H9 (cell line): ENCODE measurements around the gene PROX1. TPM values are rescaled to one million over a fixed set of nuclear protein-coding genes. Genes with fewer than 3 reads are reported as not detected.

Experiments
- DNase-seq: peaks from one replicate; pipeline ENCODE4 v3.0.0-alpha.2; 2017
- H2AFZ ChIP-seq: one replicate; pipeline ENCODE4 v1.6.1; 2013; ENCODE audit warnings: mild to moderate bottlenecking, low read length, control low read depth, moderate library complexity
- H2AK5ac ChIP-seq: 2 replicates; pipeline ENCODE4 v1.6.1; 2013; ENCODE audit warnings: low read length, control low read depth, mixed read lengths; ENCODE audit not compliant: insufficient read length
- H2BK120ac ChIP-seq: one replicate; pipeline ENCODE4 v1.6.1; 2013; ENCODE audit warnings: low read depth, mild to moderate bottlenecking, low read length, control low read depth, inconsistent platforms; ENCODE audit not compliant: poor library complexity, severe bottlenecking
- H2BK12ac ChIP-seq: 2 replicates; pipeline ENCODE4 v1.6.1; 2013; ENCODE audit warnings: low read length, control low read depth, mixed read lengths, low read depth; ENCODE audit not compliant: insufficient read length
- H2BK15ac ChIP-seq: 2 replicates; pipeline ENCODE4 v1.6.1; 2013; ENCODE audit warnings: low read depth, low read length, control low read depth
- H2BK20ac ChIP-seq: one replicate; pipeline ENCODE4 v1.6.1; 2013; ENCODE audit warnings: low read depth, mild to moderate bottlenecking, low read length, control low read depth, inconsistent platforms; ENCODE audit not compliant: poor library complexity, severe bottlenecking
- H2BK5ac ChIP-seq: 2 replicates; pipeline ENCODE4 v1.6.1; 2013; ENCODE audit warnings: low read length, control low read depth, mixed read lengths; ENCODE audit not compliant: insufficient read length
- H3K14ac ChIP-seq: 2 replicates; pipeline ENCODE4 v1.6.1; 2013; ENCODE audit warnings: low read length, control low read depth; ENCODE audit not compliant: insufficient read depth
- H3K18ac ChIP-seq: 2 replicates; pipeline ENCODE4 v1.6.1; 2013; ENCODE audit warnings: low read depth, mild to moderate bottlenecking, mixed read lengths, low read length, control low read depth; ENCODE audit not compliant: insufficient read length
- H3K23ac ChIP-seq: 2 replicates; pipeline ENCODE4 v1.6.1; 2013; ENCODE audit warnings: low read length, control low read depth, mixed read lengths, low read depth; ENCODE audit not compliant: insufficient read length
- H3K23me2 ChIP-seq: 2 replicates; pipeline ENCODE4 v1.6.1; 2013; ENCODE audit warnings: low read depth, mild to moderate bottlenecking, mixed read lengths, low read length, control low read depth; ENCODE audit not compliant: insufficient read length, poor library complexity, severe bottlenecking
- H3K27ac ChIP-seq: 2 replicates; pipeline ENCODE4 v1.5.1; 2013; ENCODE audit warnings: low read length, control low read depth, mixed read lengths, low read depth; ENCODE audit not compliant: insufficient read length
- H3K27me3 ChIP-seq: 2 replicates; pipeline ENCODE4 v1.6.1; 2013; ENCODE audit warnings: low read length, control low read depth, inconsistent platforms; ENCODE audit not compliant: insufficient read depth
- H3K4ac ChIP-seq: 2 replicates; pipeline ENCODE4 v1.6.1; 2013; ENCODE audit warnings: low read depth, mild to moderate bottlenecking, control low read depth, inconsistent platforms, low read length, moderate library complexity
- H3K4me1 ChIP-seq: 2 replicates; pipeline ENCODE4 v1.6.1; 2013; ENCODE audit warnings: low read length, control low read depth, inconsistent platforms; ENCODE audit not compliant: insufficient read depth
- H3K4me2 ChIP-seq: 2 replicates; pipeline ENCODE4 v1.6.1; 2013; ENCODE audit warnings: low read length, control low read depth, mixed read lengths; ENCODE audit not compliant: insufficient read length, insufficient read depth
- H3K56ac ChIP-seq: 2 replicates; pipeline ENCODE4 v1.6.1; 2013; ENCODE audit warnings: low read depth, mild to moderate bottlenecking, mixed read lengths, low read length, control low read depth; ENCODE audit not compliant: insufficient read length
- H3K79me1 ChIP-seq: 2 replicates; pipeline ENCODE4 v1.6.1; 2013; ENCODE audit warnings: low read depth, mild to moderate bottlenecking, moderate library complexity, low read length, control low read depth, inconsistent platforms; ENCODE audit not compliant: insufficient read depth, poor library complexity, severe bottlenecking
- H3K79me2 ChIP-seq: 2 replicates; pipeline ENCODE4 v1.6.1; 2013; ENCODE audit warnings: low read length, control low read depth, inconsistent platforms; ENCODE audit not compliant: insufficient read depth
- H3K9ac ChIP-seq: 2 replicates; pipeline ENCODE4 v1.6.1; 2013; ENCODE audit warnings: low read length, control low read depth, mixed read lengths; ENCODE audit not compliant: insufficient read length; ENCODE audit errors: extremely low read depth
- H3K9me3 ChIP-seq: one replicate; pipeline ENCODE4 v1.6.1; 2013; ENCODE audit warnings: low read depth, low read length, inconsistent platforms; ENCODE audit not compliant: control insufficient read depth
- H3T11ph ChIP-seq: one replicate; pipeline ENCODE4 v1.6.1; 2013; ENCODE audit warnings: mild to moderate bottlenecking, low read length, control low read depth, inconsistent platforms
- H4K20me1 ChIP-seq: one replicate; pipeline ENCODE4 v1.6.1; 2013; ENCODE audit not compliant: control insufficient read depth, insufficient read length, insufficient read depth
- H4K5ac ChIP-seq: 2 replicates; pipeline ENCODE4 v1.6.1; 2013; ENCODE audit warnings: low read depth, mild to moderate bottlenecking, mixed read lengths, low read length, control low read depth; ENCODE audit not compliant: insufficient read length
- H4K8ac ChIP-seq: replicated peaks from 2 replicates; pipeline ENCODE4 v1.6.1; 2013; ENCODE audit warnings: low read length, control low read depth, mixed read lengths, low read depth; ENCODE audit not compliant: insufficient read length
- H4K91ac ChIP-seq: 2 replicates; pipeline ENCODE4 v1.6.1; 2013; ENCODE audit warnings: low read depth, mild to moderate bottlenecking, moderate library complexity, mixed read lengths, low read length, control low read depth; ENCODE audit not compliant: insufficient read length
- H3K27ac Mint-ChIP-seq, 3 experiments: 2 replicates in 2 of 3; 3 replicates in 1 of 3; pipeline ENCODE4 v1.8.0; 2020 to 2021; ENCODE audit warnings: mixed read lengths in 3 of 3, mild to moderate bottlenecking in 1 of 3, moderate library complexity in 1 of 3
- H3K27me3 Mint-ChIP-seq: 2 replicates; pipeline ENCODE4 v1.8.0; 2021; ENCODE audit warnings: low read depth, mild to moderate bottlenecking, moderate library complexity, mixed read lengths
- H3K36me3 Mint-ChIP-seq, 3 experiments: 2 replicates in 2 of 3; 3 replicates in 1 of 3; pipeline ENCODE4 v1.8.0; 2020 to 2021; ENCODE audit warnings: low read depth in 3 of 3, mixed read lengths in 3 of 3; ENCODE audit not compliant: insufficient read depth in 1 of 3
- H3K4me1 Mint-ChIP-seq, 2 experiments: 2 replicates each; pipeline ENCODE4 v1.8.0; 2020; ENCODE audit warnings: mixed read lengths in 2 of 2
- H3K4me3 Mint-ChIP-seq, 2 experiments: 2 replicates in 1 of 2; 3 replicates in 1 of 2; pipeline ENCODE4 v1.8.0; 2020 to 2021; ENCODE audit warnings: mild to moderate bottlenecking in 2 of 2, mixed read lengths in 2 of 2, moderate library complexity in 1 of 2
- H3K9me3 Mint-ChIP-seq, 2 experiments: 2 replicates in 1 of 2; 3 replicates in 1 of 2; pipeline ENCODE4 v1.8.0; 2020; ENCODE audit warnings: mild to moderate bottlenecking in 2 of 2, mixed read lengths in 2 of 2, moderate library complexity in 1 of 2
- WGBS: extraction: QIAGEN DNeasy Blood & Tissue Kit; methylation state at CpG from one replicate; pipeline ENCODE4 v1.1.7; 2013; ENCODE audit warnings: missing lambda C conversion rate, low lambda C conversion rate, mixed read lengths; ENCODE audit not compliant: insufficient read length; ENCODE audit errors: extremely low coverage; 5-methylcytosine and 5-hydroxymethylcytosine counted together
- total RNA-seq: library from RNA; stranded (reverse); gene quantifications from 2 replicates; pipeline ENCODE4 v1.2.1, GENCODE V29; 2021
- TF ChIP-seq, protein P1 (sequence below): fragments of 200-600 bp; sonication (generic); conservative IDR thresholded peaks from 3 replicates; pipeline ENCODE4 v1.8.0; 2021; ENCODE audit warnings: antibody characterized with exemption, mild to moderate bottlenecking

Gene PROX1
- total RNA-seq, 1 experiment from 2014 or later = 0.72 TPM

DNA sequence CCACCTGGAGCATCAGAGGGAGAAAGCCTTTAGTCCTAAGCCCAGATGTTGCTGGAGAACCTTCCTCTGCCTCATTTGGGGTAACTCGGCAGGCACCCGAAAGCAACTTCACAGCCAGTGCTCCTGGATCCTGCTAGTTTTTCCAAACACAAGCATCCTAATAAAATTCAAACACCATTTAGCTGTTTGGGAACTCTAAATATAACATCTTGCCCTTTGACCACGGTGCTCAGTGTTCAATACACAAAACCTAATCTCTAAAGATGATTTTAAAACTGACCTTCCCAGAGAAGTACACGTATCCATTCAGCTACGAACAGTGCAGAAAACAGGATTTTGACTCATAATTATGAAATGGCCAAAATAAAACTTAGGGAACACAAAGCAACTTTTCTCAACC lies 40.3 kb downstream of the PROX1 start:
- Histone ChIP-seq H3K27me3 (no peaks in the 10 kb centered on the region), H3T11ph (no peak overlapping the region), H3K79me2 (no peaks in the 10 kb centered on the region), H2BK20ac (no peak overlapping the region), H4K91ac (no peak overlapping the region), H4K5ac (no peak overlapping the region), H3K23me2 (no peaks in the 10 kb centered on the region), H3K56ac (no peak overlapping the region), H2BK15ac (no peak overlapping the region), H4K20me1 (no peaks in the 10 kb centered on the region), H3K4me1 (peaks cover 20% of the 10 kb centered on the region), H3K9me3 (no peaks in the 10 kb centered on the region), H2BK5ac (no peak overlapping the region), H3K27ac (no peak overlapping the region), H3K23ac (no peak overlapping the region), H3K4ac (no peak overlapping the region), H3K9ac (no peak overlapping the region), H2BK120ac (no peak overlapping the region), H3K79me1 (no peaks in the 10 kb centered on the region), H3K14ac (no peak overlapping the region; the same call in 1 of the 2 replicates), H2AK5ac (no peak overlapping the region), H3K18ac (no peak overlapping the region), H3K4me2 (no peak overlapping the region), H2BK12ac (no peak overlapping the region), H4K8ac (no peak overlapping the region), H2AFZ (no peak overlapping the region)
- no peak for DNase-seq
- Mint-ChIP-seq H3K36me3 (no peaks in the 10 kb centered on the region; a peak in 1 of 7 replicates), H3K27ac (no peak overlapping the region), H3K4me1 (peaks cover 63 to 74% of the 10 kb centered on the region in 2 experiments), H3K27me3 (peaks cover 6% of the 10 kb centered on the region), H3K4me3 (no peak overlapping the region), H3K9me3 (peaks cover 0 to 3% of the 10 kb centered on the region in 2 experiments; a peak in 1 of 5 replicates)
- TF ChIP-seq, protein P1, sequence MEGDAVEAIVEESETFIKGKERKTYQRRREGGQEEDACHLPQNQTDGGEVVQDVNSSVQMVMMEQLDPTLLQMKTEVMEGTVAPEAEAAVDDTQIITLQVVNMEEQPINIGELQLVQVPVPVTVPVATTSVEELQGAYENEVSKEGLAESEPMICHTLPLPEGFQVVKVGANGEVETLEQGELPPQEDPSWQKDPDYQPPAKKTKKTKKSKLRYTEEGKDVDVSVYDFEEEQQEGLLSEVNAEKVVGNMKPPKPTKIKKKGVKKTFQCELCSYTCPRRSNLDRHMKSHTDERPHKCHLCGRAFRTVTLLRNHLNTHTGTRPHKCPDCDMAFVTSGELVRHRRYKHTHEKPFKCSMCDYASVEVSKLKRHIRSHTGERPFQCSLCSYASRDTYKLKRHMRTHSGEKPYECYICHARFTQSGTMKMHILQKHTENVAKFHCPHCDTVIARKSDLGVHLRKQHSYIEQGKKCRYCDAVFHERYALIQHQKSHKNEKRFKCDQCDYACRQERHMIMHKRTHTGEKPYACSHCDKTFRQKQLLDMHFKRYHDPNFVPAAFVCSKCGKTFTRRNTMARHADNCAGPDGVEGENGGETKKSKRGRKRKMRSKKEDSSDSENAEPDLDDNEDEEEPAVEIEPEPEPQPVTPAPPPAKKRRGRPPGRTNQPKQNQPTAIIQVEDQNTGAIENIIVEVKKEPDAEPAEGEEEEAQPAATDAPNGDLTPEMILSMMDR = no peak
- WGBS = no CpG with 5 or more reads among the region's 5 CpGs
